GDM1 (cell line): ENCODE data around the gene SOX12.

Source experiments
- DNase-seq: peaks from one replicate; lab custom pipeline; 2025; lab: John Stamatoyannopoulos, UW

SOX12 gene

GRCh38 chr20:325045-325888 is at the start of gene SOX12:
TSS of gene SOX12 (plus strand) at chr20:325552. CDS start at chr20:325925, 373 bp downstream.
- peak; percentile 93 for DNase-seq

- DNase-seq: no peak
Observed at GRCh38 chr20:275791-276190, 49.6 kb upstream of the SOX12 start.

GRCh38 chr20:276620-277495 is 48.5 kb upstream of the SOX12 start:
- DNase-seq: no peak

GRCh38 chr20:277496-277781 is 47.9 kb upstream of the SOX12 start:
- no peak for DNase-seq

GRCh38 chr20:278181-278580 is 47.2 kb upstream of the SOX12 start:
- DNase-seq: no peak

- no peak for DNase-seq
Observed at GRCh38 chr20:278607-279571, 46.5 kb upstream of the SOX12 start.

- DNase-seq: no peak
Observed at GRCh38 chr20:284172-284571, 41.2 kb upstream of the SOX12 start.

GRCh38 chr20:286508-286907 is 38.8 kb upstream of the SOX12 start:
- no peak for DNase-seq

GRCh38 chr20:288956-289692 is 36.2 kb upstream of the SOX12 start:
- DNase-seq: no peak

- DNase-seq: no peak
Observed at GRCh38 chr20:289693-290083, 35.7 kb upstream of the SOX12 start.

GRCh38 chr20:290084-290831 is 35.1 kb upstream of the SOX12 start, which contains the start of gene C20orf96:
TSS of gene C20orf96 (minus strand) at chr20:290750. CDS start at chr20:290610, 140 bp downstream.
- peak; percentile 87 for DNase-seq

GRCh38 chr20:294602-295001 is 30.8 kb upstream of the SOX12 start:
- no peak for DNase-seq

- no peak for DNase-seq
Observed at GRCh38 chr20:295804-296203, 29.5 kb upstream of the SOX12 start.

GRCh38 chr20:297098-297924 is 28.0 kb upstream of the SOX12 start, which contains the start of gene ZCCHC3:
TSS of gene ZCCHC3 (plus strand) at chr20:297570. CDS start at chr20:297587, 17 bp downstream.
- peak; percentile 90 for DNase-seq

- no peak for DNase-seq
Observed at GRCh38 chr20:297925-298775, 27.2 kb upstream of the SOX12 start.

- DNase-seq: no peak
Observed at GRCh38 chr20:298776-299391, 26.5 kb upstream of the SOX12 start.

GRCh38 chr20:300345-300990 is 24.9 kb upstream of the SOX12 start:
- DNase-seq: no peak
